ENCODE results near the gene ELMO3.
A peak's percentile ranks its signal among the peaks of the same experiment; 100 is the strongest.

ELMO3 gene

DNA sequence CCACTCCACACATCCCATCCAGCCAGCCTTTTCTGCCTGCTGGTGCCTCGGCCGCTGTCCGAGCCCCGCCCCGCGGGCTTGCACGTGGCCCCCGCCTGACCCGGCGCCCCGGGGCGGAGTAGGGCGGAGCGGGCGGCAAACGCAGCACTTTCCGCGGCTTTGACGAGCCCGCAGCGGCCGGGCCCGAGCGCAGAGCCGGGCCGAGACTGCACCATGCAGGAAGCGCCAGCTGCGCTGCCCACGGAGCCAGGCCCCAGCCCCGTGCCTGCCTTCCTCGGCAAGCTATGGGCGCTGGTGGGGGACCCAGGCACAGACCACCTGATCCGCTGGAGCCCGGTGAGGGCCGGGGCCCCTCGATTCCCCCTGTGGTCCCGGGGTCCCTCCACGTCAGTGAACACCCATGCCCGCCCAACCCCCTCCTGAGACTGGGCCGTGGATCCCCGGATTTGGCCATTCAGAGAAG, 34.3 kb upstream of the ELMO3 start, which contains the start of gene HSF4:
HSF4 (plus strand) TSS at position 147 of the 463 bp plus-strand sequence; CDS start at position 214, 67 bp downstream.
- DNase-seq, result no peak

DNA sequence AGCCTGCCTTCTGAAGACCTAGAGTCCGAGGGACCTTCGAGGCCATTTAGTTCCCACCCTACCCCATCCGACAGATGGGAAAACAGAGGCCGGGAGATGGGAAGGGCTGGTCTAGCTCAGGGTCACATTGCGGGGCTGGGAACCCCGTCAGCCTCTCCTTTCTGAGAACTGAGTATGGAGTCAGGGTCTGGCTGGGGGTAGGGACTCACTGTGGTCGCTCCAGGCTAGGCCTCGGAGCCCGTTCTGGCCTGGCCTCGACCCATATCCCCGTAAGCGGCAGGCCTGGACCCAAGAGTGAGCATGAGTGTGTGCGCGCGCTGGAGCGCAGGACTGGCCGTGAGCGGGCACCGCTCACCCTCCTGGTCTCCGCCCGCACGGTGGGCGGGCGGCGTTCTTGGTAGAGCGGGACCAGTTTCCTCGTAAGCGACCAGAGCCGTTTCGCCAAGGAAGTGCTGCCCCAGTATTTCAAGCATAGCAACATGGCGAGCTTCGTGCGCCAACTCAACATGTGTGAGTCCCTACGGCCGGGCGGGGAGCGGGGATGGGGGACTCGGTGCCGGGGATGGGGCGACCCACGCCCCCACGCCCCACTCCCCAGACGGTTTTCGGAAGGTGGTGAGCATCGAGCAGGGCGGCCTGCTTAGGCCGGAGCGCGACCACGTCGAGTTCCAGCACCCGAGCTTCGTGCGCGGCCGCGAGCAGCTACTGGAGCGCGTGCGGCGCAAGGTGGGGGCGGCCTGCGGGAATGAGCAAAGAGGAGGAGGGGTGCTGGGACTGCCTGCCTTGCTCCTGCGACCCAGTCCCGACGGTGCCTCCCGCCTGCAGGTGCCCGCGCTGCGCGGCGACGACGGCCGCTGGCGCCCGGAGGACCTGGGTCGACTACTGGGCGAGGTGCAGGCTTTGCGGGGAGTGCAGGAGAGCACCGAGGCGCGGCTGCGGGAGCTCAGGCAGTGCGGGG, 33.5 kb upstream of the ELMO3 start:
- no peak for DNase-seq

DNA sequence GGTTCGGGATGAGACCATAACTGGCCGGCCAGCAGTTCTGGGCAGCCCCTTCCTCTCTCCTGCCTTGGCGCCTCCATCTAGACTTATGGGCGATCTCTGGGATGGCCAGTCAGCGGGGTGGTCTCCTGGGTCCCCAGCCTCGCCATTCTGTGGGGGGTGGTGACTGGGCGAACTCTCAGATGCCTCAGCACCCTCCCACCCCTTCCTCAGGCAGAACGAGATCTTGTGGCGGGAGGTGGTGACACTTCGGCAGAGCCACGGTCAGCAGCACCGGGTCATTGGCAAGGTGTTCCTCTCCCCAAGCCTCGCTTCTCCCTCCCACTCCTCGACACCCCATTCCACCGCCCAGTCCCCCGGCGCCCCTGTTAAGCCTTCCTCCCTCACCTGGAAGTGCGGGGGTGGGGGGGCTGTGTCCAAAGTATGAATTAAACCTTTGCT, 32.8 kb upstream of the ELMO3 start:
- no peak for DNase-seq

DNA sequence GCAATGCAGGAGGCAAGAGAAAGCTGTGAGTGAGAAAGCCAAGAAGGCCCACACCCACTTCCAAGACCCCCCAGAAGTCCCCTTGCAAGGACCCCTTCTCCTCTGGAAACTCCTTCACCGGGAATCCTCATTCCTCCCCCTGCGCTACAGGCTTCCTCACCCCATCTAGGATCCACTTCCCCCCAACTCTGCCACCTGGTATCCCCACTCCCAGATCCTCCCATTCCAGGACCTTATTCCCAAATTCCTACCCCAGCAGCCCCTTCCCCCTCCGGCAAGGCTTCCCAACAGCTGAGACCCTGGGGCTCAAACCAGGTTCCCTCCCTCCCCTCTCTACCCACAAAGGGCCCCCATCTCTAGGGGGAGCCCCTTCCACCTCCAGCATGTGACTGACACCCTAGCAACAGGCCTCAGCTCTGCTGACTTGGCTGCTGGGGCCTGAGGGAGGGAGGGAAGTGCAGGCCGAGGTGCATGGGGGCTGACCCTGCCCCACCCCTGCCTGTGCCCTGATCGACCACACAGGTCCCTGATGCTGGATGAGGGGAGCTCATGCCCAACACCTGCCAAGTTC, 32.2 kb upstream of the ELMO3 start:
- no peak for DNase-seq

DNA sequence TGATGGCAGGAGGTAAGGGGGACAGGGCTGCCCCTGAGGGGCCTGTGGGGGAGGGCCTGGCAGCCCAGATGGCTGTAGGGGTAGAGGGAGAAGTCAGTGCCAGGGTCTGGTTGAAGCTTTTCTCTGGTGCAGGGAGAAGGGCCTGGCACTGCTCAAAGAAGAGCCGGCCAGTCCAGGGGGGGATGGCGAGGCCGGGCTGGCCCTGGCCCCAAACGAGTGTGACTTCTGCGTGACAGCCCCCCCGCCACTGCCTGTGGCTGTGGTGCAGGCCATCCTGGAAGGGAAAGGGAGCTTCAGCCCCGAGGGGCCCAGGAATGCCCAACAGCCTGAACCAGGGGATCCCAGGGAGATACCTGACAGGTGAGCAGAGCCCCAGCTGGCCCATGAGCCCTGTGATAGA, 31.3 kb upstream of the ELMO3 start:
- no peak for DNase-seq

DNA sequence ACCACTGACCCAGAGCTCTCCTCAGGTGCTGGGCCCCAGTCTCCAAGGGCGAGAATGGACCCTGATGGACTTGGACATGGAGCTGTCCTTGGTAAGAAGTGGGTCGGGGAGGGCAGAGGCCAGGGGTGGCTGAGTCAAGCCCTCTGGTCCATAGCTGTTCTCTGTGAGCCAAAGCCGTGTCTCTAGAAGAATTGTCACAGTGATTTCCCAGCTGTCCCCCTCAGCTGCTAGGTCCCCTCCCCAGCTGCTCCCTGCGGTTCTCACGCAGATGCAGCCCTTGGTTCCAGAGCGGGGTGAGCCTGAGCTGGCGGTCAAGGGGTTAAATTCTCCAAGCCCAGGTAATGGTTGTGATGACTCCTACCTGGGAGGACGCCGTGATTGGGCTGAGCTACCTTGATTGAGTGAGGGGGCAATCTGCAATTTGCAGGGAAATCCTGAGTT, 29.9 kb upstream of the ELMO3 start:
- no peak for DNase-seq

DNA sequence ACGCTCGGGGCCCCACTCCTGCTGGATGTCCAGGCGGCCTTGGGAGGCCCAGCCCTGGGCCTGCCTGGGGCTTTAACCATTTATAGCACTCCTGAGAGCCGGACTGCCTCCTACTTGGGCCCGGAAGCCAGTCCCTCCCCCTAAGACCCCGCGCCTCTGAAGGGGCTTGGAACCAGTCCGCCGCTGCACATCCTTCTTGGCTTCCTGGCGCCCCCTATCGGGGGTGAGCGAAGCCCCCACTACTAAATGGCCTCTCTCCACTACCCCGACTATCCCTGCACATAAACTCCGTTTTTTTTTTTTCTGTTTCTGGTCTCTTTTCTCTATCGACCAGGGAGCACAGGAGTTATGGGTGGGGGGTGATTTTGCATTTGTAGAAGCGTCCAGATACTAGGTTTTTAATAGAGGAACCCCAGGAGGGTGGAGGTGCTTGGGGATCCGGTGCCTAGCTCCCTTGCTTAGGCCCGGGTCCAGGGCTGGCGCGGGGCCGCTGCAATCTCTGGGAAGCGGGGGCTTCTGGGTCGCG, 29.2 kb upstream of the ELMO3 start:
- no peak for DNase-seq

DNA sequence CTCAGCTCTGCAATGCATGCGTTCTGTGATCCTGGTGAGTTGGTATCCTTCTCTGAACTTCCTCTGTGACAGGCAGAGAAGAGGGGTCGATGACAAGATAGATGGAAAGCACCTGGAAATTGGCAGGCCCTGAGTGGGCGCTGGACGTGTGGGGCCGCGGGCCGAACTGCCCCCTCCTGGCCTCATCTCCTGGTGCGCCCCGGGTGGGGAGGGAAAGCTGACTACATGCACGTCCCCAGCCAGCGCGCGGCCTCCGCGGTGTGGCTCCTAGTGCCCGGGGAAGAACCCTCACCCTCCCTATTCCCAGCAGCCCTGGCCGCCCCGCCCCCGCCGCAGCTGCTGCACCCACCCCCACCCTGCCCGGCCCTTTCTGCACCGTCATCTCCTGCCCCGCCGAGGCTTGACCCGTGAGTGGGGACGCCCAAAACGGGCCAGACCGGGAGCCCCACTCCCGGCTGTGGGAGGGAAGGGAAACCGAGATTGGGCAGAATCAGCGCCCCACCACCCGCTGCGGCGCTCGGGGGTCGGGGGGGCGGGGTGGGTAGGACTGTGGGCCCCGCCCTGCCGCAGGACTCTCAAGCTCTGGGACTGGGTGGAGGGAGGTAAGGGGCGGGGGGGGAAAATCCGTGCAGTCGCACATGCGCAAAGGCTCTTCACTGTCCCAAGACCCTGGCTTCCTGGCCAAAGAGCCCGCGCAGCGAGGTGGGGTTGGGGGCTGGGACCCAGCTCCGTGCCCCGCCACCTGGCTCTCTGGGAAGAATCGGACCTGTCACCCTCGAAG, 28.6 kb upstream of the ELMO3 start, which contains the start of gene NOL3:
NOL3 (plus strand) TSS at position 371 of the 781 bp plus-strand sequence.
- no peak for DNase-seq

DNA sequence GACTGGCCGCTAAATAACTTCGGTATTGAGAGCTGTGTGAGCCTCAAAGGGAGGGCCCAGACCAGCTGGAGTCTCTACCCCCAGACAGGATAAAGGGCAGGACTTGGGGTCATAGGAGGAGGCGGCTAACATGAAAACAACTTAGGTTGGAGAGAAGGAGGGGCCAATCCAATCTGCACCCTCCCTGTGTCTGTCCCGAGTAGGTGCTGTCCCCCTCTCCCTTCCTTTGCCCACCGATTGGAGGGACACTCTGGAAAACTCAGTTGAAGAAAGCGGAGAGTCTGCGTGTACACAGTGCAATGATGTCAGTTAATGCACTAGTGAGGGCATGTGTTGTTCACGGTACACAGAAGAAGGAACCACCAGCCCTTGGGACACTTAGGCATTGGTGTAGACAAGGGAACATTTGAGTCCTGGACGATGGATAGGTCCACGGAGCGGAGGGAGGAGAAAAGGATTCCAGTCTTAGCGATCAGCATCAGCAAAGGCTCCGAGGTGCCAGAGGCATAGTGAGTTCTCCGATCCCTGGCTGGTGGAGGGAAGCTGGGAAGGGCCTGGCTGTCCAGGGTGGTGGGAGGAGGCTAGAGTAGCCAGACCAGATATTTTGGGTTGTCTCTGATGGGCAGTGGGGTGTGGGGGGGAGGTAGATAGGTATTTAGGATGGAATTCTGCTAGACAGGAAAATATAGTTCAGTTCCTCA, 27.8 kb upstream of the ELMO3 start:
- no peak for DNase-seq

DNA sequence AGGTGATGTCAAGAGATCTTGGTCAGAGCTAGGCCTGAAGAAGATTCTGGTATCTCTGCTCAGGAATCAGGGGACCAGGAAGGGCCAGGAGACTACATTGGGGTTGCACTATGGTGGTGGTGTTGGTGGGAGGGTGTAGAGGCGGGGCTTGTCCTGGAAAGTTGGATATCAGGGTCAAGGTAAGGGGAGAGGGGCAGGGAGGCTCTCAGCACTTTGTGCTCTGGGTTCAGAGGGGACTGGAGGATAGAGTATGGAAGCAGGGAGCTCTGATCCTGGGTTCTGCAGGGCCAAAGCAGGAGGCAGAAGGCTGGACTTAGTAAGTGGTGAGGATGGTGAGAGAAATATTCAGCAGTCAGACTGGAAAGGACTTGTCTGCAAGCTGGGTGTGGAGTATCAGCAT, 25.6 kb upstream of the ELMO3 start:
- no peak for DNase-seq

DNA sequence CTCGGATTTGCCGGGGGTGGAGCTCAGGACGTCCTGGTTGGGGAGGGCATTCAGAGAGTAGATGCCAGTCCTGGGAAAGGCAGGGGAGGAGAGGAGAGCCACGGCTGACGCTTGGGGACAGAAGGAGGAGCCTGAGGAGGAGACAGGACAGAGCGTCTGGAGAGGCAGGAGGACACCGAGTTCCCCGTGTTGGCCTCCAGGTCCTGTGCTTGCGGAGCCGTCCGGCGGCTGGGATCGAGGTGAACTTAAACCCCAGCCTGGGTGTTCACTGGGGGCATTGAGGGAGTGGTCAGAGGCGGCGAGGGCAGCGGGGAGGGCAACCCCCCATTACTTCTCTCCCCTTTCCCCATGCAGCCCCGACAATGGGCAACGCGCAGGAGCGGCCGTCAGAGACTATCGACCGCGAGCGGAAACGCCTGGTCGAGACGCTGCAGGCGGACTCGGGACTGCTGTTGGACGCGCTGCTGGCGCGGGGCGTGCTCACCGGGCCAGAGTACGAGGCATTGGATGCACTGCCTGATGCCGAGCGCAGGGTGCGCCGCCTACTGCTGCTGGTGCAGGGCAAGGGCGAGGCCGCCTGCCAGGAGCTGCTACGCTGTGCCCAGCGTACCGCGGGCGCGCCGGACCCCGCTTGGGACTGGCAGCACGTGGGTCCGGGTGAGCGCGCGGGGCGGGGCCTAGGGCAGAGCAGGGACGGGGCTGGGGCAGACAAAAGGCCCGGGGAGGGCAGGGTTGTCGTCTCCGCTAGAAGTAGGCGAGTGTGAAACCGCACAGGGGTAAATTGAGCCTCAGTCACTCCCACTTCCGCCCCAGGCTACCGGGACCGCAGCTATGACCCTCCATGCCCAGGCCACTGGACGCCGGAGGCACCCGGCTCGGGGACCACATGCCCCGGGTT, 24.9 kb upstream of the ELMO3 start:
- peak; percentile 63 for DNase-seq

DNA sequence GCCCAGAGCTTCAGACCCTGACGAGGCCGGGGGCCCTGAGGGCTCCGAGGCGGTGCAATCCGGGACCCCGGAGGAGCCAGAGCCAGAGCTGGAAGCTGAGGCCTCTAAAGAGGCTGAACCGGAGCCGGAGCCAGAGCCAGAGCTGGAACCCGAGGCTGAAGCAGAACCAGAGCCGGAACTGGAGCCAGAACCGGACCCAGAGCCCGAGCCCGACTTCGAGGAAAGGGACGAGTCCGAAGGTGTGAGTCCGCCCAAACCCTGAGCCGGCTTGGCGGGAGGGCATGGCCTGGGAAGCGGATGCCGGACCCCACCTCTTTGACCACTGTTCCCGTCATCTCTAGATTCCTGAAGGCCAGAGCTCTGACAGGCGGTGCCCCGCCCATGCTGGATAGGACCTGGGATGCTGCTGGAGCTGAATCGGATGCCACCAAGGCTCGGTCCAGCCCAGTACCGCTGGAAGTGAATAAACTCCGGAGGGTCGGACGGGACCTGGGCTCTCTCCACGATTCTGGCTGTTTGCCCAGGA, 24.2 kb upstream of the ELMO3 start:
- DNase-seq, result no peak

DNA sequence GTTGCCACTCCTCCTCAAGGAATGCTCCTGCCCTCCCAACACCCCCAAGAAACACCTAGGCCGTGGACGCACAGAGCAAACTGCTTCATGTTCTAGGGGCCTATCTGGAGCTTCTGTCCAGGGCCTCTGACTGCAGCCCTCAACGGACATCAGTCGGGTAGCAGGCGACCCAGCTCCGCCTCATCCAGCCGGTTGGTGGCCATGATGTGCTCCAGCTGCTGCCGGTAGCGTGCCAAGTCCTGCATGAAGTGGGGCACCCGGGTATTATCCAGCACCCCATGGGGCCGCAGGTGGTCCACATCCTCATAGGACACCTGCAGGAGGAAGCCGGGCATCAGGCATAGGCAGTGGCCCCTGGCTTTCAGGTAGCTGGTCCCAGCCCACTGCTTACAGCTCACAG, 22.3 kb upstream of the ELMO3 start:
- no peak for DNase-seq

DNA sequence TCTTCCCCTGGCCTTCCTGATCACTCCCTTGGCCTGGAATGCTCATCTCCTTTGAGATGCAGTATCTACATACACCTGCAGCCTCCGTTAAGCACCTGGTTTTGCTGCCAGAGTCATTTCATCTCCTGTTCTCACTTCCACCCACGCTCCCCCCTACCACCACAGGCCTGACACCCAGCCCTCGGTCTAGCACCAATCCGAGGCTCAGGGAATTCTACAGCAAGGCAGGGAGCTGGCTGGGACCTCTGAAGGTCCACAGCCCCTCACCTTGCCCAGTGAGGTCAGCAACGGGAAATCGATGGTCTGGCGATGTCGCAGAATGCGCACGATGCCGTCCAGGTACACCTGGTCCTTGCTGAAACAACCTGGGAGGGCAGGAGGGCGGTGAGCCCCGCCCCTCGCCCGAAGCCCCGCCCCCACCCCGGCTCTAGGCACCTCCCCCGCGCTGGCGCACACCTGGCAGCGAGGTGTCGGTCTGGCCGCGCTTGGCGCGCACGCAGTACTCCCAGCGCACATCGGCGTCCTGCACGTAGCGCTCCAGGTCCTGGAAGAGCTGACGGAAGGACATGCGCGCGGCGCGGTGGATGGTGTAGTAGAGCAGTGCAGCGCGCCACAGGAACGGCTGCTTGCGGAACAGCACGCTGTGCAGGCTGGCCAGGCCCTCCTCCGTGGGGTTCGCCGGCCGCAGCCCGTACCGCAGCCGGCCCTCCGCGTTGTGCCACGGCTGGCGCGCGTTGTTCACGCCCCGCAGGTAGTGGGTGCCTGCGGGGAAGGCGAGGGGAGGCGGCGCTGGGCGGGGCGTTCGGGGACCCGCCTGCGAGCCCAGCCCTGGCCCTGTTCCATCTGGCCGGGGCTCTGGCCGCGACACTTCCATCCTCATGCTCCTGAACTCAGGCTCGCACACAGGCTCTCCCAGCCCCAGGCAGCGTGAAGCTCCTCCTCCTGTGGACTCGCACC, 20.9 kb upstream of the ELMO3 start:
- peak; percentile 42 for DNase-seq

DNA sequence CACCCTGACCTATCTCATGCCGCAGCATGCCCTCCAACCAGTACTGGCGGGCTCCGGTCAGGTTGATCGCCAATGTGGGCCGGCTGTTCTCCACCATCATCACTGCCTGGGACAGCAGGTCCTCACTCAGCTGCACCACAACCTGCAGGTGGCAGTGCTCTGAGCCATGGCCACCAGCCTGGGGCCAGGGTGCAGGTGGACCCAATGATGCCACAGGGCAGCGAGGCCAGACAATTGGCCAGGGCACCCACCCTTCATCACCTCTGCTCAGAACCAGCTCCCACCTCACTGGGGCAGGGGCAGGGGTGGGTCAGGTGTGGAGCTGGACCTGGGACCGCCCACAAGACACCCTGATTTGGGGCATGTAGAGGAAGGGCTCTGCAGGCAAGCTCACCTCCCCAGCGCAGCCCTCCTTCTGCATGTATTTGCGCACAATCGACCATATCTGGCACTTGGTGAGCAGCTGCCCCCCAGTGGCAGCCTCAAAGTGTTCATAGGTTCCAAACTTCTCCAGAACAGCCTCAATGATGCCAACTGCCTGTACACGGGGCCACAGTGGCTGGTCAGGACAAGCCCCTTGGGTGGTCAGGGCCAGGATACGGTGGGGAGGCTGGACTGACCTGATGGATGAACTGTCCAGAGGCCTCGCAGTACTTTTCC, 19.4 kb upstream of the ELMO3 start:
- no peak for DNase-seq

DNA sequence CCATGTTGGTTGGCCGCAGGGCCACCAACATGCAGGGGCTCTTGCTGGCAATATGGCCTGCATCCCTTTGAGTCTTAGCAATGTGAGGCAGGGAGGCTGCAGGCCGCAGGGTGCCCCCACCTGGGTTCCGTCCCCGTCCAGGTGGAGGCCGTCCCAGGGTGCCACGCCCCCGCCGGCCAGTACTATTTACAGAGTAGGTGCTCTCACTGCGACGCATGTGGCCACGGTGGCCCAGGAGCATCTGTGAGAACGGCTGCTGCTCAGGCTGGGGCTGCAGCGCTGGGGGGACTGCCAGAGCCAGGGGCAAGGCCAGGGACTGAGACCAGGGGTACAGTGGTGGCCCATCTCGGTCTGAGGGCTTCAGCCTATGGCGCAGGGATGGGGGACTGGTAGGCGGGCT, 18.8 kb upstream of the ELMO3 start:
- no peak for DNase-seq

DNA sequence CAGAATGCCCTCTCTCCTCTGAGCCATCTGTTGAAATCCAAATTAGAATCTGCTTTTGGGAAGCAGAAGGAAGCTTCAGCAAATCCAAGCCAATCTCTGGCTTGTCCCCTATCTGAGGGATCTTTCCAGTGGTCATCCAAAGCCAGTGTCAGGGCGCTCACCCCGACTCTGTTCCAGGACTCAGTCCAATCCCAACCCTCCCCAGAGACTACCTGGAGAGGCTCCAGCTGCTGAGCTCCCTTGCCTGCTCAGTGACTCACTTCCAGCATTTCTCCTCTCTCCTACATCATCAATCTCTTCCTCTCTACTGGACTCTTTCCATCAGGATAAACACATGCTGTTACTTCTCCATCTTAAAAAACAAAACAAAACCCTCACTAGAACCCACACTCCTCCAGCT, 17.6 kb upstream of the ELMO3 start:
- DNase-seq, result no peak

DNA sequence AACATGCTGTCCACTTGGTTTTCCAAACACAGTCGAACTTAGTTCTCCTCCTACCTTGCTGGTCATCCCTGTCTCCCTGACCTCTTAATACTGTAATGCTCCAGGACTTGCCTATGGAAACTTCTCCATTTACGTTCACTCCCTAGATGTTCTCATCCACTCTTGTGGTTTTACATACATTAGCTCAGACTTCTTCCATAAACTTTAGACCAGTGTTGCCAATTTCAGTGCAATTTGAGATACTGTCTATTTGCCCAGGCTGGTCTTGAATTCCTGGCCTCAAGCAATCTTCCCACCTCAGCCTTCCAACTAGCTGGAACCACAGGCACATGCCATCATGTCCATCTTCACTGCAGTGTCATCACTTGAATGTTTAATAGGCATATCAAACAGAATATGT, 16.6 kb upstream of the ELMO3 start:
- no peak for DNase-seq

DNA sequence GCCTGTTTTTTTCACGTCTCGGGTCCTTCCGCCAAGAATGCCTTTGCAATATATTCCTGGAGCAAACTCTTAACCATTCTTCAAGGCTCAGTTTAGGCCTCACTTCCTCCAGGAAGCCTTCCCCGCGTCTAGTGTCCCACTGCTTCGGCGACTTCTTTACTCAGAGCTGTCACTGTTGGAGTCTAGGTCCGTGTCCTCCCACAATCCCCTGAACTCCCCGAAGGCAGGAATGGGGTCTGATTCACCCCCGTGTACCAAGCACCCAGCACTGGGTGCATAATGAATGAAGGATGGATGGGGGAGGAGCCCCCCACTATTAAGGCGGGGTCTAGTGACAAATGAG, 15.7 kb upstream of the ELMO3 start:
- no peak for DNase-seq

All from stimulated activated CD4-positive, alpha-beta T cell treated with anti-CD3 and anti-CD28 coated beads, Interleukin-4, amount 100 ng/mL, for 1 hour (primary cell).